ENCODE measurements around the gene RIMKLB.
"Not testable (repeated sequence)": the region's sequence is repeated elsewhere in the genome, so short reads cannot be mapped to it uniquely, and the experiment has no call there.

RIMKLB gene

GRCh38 chr12:8692573-8692972, 5.2 kb upstream of the RIMKLB start:
- DNase-seq (ENCODE audit: low read depth in 2 of 2, low spot score in 1 of 2), result no peak

DNA sequence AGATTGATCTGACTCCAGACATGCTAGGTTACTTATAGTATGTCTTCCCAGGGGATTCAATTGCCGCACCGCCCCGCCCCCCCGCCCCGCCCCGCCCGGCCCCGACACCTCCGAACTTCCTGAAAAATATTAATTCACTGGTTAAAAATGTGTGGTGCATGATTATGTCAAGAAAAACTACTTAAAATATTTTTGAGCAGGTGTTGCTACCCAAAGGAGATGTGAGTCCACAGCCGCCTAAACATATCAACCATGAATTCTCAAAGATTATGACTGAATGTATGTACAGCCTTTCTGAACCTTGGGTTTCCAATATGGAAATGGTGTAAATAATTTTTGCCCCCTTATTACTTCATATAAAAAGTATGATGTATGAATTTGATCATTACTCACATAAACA, 2.7 kb upstream of the RIMKLB start:
- no peak for DNase-seq (ENCODE audit: low read depth in 2 of 2, low spot score in 1 of 2)

GRCh38 chr12:8696442-8697090, 1.2 kb upstream of the RIMKLB start:
- DNase-seq (ENCODE audit: low read depth in 2 of 2, low spot score in 1 of 2), result no peak

DNA sequence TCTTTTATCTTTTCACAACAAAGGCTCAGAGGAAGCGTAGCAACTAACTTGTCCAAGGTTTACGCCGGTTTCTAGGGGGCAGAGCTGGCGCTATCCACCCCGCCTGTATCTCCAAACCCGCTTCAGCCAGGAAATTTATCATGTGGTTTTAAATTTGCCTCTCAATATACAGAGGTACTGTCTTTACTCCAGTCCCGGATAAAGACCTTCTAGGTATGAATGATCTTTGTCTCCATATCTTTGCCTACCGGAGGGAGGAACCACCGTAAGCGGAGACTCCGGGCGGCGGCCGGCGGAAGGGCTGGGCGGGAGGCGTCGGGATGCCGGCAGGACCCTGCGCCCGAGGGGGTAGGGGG, 693 bp upstream of the RIMKLB start:
- DNase-seq (ENCODE audit: low read depth in 2 of 2, low spot score in 1 of 2), result no peak

DNA sequence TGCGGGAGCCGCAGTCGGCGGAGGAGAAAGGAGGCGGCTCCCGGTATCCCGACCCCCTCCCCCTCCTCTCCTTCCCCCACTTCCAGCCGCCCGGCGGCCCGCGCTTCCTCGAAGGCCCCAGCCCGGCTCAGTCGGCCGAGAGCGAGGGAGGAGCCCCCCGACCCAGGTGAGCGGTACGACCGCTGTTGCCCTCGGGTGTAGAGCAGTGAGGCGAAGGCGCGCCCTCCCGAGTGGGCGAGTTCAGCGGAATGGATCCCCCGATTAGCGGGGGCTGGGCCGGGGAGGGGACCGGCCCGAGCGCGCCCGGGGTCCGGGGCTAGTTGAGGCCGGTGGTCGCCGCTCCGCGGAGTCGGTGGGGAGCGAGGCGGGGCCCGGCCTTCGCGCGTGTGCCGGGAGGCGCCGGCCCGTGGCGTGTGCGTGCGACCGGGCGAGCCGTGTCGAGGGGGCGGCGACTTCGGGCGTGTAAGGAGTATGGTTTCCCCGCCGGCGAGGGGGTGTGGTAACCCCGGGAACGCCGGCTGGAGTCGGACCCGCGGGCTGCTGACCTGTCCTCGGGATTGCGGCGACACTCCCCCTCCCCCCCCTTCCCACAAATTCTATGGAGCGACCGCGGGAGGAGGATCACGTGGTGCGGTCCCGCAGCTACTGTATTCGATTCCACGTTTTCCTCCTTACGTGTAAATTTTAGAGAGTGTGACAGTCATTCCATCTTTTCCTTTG, 501 bp downstream of the RIMKLB start:
- DNase-seq (ENCODE audit: low read depth in 2 of 2, low spot score in 1 of 2), result peak in 1 of 2 donors; percentile 13

DNA sequence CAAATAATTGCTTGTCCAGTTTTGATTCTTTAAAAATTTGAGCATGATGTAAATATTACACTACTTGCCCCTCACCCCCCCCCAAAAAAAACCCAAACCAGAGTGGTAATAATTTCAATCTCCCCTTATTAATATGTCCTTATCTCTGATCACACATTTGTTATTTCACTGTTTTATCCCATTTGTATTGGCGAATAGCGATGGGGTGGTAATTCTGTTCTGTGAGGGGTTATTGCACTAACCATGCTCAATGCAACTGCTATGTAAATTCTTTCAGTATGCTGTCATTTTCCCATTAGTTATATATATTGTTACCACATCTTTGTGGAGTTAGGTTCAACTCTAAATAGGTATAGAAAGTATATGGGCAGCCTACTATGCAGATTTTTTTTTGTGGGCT, 1.1 kb downstream of the RIMKLB start:
- DNase-seq (ENCODE audit: low read depth in 2 of 2, low spot score in 1 of 2), result no peak

- no peak for DNase-seq (ENCODE audit: low read depth in 2 of 2, low spot score in 1 of 2)
Observed at GRCh38 chr12:8699714-8700113, 1.9 kb downstream of the RIMKLB start.

- DNase-seq (ENCODE audit: low read depth in 2 of 2, low spot score in 1 of 2), result no peak
Observed at GRCh38 chr12:8701046-8701660, 3.4 kb downstream of the RIMKLB start.

DNA sequence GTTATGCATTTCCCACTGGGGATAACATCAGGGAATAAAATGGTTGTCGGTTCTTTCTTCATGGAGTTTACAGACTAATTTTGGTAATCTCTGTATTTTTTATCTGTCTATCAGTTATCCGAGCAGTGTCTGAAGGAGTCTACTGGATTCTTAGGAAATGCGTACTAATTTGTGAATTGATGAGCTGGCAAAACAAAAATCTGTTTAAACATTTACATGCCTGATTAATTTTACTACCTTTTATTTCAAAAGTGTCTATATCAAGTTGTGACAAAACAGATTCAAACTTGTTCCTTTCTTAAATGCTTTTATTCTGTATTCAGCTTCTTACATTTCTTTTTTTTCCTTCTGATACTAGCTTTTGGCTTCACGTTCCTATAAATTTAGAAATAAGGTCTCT, 4.4 kb downstream of the RIMKLB start:
- DNase-seq (ENCODE audit: low read depth in 2 of 2, low spot score in 1 of 2), result no peak

DNA sequence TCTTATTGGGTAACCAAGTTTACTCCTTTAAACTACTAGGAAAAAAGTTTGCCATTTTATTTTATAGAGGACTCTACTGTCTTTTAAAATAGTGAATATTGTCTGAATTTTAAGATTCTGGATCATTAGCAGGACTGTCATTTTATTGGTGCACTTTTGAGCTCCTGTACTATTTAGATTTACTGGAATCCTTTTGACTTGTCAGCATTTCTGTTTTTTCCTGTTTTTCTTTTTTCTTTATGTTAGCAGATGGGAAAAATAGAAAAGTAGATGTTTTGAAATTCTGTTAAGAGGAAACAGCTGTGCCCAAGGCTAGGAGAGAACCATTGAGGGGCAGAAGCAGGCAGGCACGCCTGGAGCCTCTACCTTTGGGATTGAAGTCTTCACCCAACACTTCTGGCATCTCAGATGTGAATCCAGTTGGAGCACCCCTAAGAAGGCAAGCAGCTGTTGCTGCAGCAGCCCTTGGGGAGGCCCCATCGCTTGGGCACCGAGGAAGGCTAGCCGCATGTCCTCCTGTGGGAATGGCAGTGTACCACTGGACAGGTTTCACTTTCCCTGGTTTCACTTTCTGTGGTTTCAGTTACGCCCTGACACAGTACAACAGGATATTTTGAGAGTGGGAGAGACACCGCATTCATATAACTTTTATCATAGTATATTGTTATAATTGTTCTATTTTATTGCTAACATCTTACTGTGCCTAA, 11.5 kb downstream of the RIMKLB start:
- no peak for DNase-seq (ENCODE audit: low read depth in 2 of 2, low spot score in 1 of 2)

- DNase-seq (ENCODE audit: low read depth in 2 of 2, low spot score in 1 of 2), result no peak
Observed at GRCh38 chr12:8712572-8712971, 14.8 kb downstream of the RIMKLB start.

DNA sequence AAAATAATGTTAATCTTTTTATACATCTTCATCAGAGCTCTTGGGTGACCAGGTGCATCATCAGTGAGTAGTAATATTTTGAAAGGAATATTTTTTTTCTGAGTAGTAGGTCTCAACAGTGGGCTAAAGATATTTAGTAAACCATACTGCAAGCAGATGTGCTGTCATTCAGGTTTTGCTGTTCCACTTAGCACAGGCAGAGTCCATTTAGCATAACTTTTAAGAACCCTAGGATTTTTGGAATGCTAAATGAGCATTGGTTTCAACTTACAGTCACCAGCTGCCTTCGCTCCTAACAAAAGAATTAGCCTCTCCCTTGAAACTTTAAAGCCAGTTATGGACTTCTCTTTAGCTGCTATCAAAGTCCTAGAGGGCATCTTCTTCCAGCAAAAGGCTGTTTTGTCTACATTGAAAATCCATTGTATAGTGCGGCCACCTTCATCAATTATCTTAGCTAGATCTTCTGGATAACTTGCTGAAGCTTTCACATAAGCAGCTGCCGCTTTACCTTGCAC, 24.6 kb downstream of the RIMKLB start:
- no peak for DNase-seq (ENCODE audit: low read depth in 2 of 2, low spot score in 1 of 2)

DNA sequence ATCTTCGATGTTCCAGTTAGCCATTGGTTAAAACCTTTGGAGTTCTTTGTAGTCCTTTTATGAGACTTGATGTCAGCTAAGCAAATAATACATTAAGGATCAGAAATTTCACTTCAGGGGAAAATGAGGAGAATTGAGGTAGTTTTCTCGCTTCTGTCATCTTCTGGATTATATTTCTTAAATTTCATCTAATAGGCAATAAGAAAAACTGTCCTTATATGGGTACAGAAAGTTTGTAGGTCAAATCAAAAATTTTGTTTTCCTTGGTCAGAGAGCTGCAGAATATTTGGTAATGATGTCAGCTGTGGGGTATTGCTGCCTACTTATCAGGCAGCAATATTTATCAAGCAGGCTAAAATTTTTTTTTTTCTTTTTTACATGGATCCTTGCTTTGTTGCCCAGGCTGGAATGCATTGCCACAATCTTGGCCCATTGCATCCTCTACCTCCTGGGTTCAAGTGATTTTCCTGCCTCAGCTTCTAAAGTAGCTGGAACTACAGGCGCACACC, 37.1 kb downstream of the RIMKLB start:
- DNase-seq (ENCODE audit: low read depth in 2 of 2, low spot score in 1 of 2), result no peak

- no peak for DNase-seq (ENCODE audit: low read depth in 2 of 2, low spot score in 1 of 2)
Observed at GRCh38 chr12:8742501-8742900, 44.7 kb downstream of the RIMKLB start.

- not testable (repeated sequence) for DNase-seq (ENCODE audit: low read depth in 2 of 2, low spot score in 1 of 2)
Observed at GRCh38 chr12:8743121-8743520, 45.3 kb downstream of the RIMKLB start.

GRCh38 chr12:8745631-8746030, 47.8 kb downstream of the RIMKLB start:
- not testable (repeated sequence) for DNase-seq (ENCODE audit: low read depth in 2 of 2, low spot score in 1 of 2)

DNA sequence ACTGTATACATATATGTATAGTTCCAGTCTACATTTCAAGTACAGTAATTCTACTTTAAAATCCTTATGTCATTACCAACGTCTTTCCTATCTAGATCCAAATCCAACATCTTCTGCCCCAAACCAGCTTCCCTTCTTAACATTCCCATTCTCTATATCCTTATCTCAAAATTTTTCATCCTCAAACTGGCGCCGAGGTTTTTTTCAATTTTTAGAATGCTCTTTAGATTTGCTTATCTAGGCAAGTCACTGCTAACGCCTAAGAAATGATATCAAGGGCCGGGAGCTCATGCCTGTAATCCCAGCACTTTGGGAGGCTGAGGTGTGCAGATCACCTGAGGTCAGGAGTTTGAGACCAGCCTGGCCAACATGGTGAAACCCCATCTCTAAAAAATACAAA, 48.3 kb downstream of the RIMKLB start:
- DNase-seq (ENCODE audit: low read depth in 2 of 2, low spot score in 1 of 2), result no peak

DNA sequence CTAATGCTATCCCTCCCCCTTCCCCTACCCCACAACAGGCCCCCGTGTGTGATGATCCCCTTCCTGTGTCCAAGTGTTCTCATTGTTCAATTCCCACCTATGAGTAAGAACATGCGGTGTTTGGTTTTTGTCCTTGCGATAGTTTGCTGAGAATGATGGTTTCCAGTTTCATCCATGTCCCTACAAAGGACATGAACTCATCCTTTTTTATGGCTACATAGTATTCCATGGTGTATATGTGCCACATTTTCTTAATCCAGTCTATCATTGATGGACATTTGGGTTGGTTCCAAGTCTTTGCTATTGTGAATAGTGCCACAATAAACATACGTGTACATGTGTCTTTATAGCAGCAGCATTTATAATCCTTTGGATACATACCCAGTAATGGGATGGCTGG, 62.3 kb downstream of the RIMKLB start:
- not testable (repeated sequence) for DNase-seq (ENCODE audit: low read depth in 2 of 2, low spot score in 1 of 2)

DNA sequence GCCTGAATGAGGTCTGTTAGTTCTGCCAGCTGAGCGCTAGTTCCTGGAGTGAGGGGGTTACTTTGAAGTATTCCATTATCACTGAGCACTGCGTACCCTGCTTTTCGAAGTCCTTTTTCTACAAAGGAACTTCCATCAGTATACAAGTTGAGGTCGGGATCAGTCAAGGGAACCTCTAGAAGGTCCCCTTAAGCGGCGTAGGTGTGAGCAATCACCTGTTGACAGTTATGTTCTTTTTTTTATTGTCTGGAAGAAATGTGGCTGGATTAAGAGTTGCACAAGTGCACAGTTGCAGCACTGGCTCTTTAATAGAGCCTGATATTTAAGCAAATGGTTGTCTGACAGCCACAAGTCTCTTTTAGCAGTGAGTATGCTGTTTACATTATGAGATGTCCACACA, 64.9 kb downstream of the RIMKLB start:
- DNase-seq (ENCODE audit: low read depth in 2 of 2, low spot score in 1 of 2), result not testable (repeated sequence)

DNA sequence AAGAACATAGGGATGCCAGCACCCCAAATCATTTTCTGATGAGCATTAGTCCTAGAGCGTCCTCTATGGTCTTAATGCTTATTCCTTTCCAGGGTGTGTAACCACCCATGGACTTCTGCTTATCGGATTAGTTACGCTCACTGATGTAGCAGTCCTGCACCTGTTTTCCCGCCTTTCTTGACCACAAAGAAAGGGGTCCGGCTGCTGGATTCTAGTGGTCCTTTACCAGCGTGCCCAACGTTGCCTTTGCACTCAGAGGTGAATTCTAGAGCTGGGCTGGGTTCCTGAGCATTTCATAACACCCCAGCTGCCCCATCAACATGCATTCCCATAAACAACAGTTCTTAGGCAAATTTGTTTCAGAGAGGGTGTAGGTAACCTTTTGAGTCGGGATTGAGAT, 68.3 kb downstream of the RIMKLB start:
- not testable (repeated sequence) for DNase-seq (ENCODE audit: low read depth in 2 of 2, low spot score in 1 of 2)

- no peak for DNase-seq (ENCODE audit: low read depth in 2 of 2, low spot score in 1 of 2)
Observed at GRCh38 chr12:8770499-8770898, 72.7 kb downstream of the RIMKLB start.

DNA sequence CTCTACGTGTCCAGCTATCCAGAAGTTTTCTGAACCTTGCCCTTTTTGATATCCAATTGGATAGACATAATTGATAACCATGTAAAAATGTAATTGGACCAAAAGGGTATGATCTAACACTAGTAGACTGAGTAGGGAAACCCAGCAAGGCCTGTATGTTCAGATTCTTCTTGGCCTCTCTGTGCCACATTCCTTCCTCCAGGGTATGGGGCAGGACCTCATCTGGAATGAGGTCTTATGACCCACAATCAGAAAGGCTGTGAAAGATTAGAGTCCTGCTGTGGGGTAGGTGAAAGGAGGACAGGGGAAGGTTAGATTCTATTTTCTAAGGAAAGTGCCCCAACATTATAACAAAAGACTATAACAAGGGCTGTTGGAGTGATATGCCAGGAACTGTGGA, 73.3 kb downstream of the RIMKLB start:
- no peak for DNase-seq (ENCODE audit: low read depth in 2 of 2, low spot score in 1 of 2)
